CD4-positive, alpha-beta memory T cell (primary cell): ENCODE results near the gene MSX1. TPM values are rescaled to one million over a fixed set of nuclear protein-coding genes. Genes with fewer than 3 reads are reported as not detected.

ENCODE experiments used
- CTCF ChIA-PET: fragments of 350-600 bp; sonication (Branson Sonifier 250); formaldehyde crosslinking; loops from one replicate; lab custom pipeline; 2021; ENCODE audit warnings: inconsistent platforms; ENCODE audit not compliant: partially characterized antibody; lab: Charles Lee
- POLR2A ChIA-PET: fragments of 350-600 bp; sonication (Branson Sonifier 250); formaldehyde crosslinking; loops from one replicate; lab custom pipeline; 2021; ENCODE audit not compliant: partially characterized antibody; lab: Charles Lee
- DNase-seq, 5 donors: peaks; one replicate each; pipeline versions ENCODE4 v3.0.0 to v3.0.0-alpha.2; 2020 to 2022; ENCODE audit warnings: mixed read lengths in 1 of 5
- H3K27ac ChIP-seq: one replicate; pipeline ENCODE4 v1.7.0; 2013; ENCODE audit warnings: low read depth, low read length
- H3K27me3 ChIP-seq: 2 replicates; pipeline ENCODE4 v1.7.0; 2013; ENCODE audit warnings: mild to moderate bottlenecking, low read length, moderate library complexity; ENCODE audit not compliant: insufficient read depth
- H3K36me3 ChIP-seq: 2 replicates; pipeline ENCODE4 v1.7.0; 2013; ENCODE audit warnings: mild to moderate bottlenecking, low read length, moderate library complexity; ENCODE audit not compliant: insufficient read depth
- H3K4me1 ChIP-seq: 2 replicates; pipeline ENCODE4 v1.7.0; 2013; ENCODE audit warnings: mild to moderate bottlenecking, low read length, moderate library complexity; ENCODE audit not compliant: insufficient read depth
- H3K4me3 ChIP-seq, 2 donors: one replicate each; pipeline ENCODE4 v1.7.0; 2013; ENCODE audit warnings: low read length in 2 of 2, mild to moderate bottlenecking in 1 of 2
- H3K9me3 ChIP-seq, 2 donors: one replicate each; pipeline ENCODE4 v1.7.0; 2013; ENCODE audit warnings: low read length in 2 of 2, control low read depth in 1 of 2; ENCODE audit not compliant: control insufficient read depth in 1 of 2
- H3K27ac Mint-ChIP-seq, 7 donors: one replicate each; pipeline ENCODE4 v1.8.0; 2020 to 2021; ENCODE audit warnings: mixed read lengths in 7 of 7, mild to moderate bottlenecking in 6 of 7, inconsistent platforms in 3 of 7, moderate library complexity in 3 of 7
- H3K27me3 Mint-ChIP-seq, 2 donors: one replicate each; pipeline ENCODE4 v1.8.0; 2020 to 2021; ENCODE audit warnings: mixed read lengths in 2 of 2
- H3K36me3 Mint-ChIP-seq, 2 donors: one replicate each; pipeline ENCODE4 v1.8.0; 2020 to 2021; ENCODE audit warnings: mixed read lengths in 2 of 2, inconsistent platforms in 1 of 2, mild to moderate bottlenecking in 1 of 2
- H3K4me1 Mint-ChIP-seq, 4 donors: one replicate each; pipeline ENCODE4 v1.8.0; 2020 to 2021; ENCODE audit warnings: mixed read lengths in 4 of 4, mild to moderate bottlenecking in 1 of 4
- H3K4me3 Mint-ChIP-seq, 8 donors: one replicate each; pipeline ENCODE4 v1.8.0; 2020 to 2021; ENCODE audit warnings: mixed read lengths in 8 of 8, mild to moderate bottlenecking in 7 of 8, moderate library complexity in 6 of 8, inconsistent platforms in 3 of 8
- H3K9me3 Mint-ChIP-seq, 8 donors: one replicate each; pipeline ENCODE4 v1.8.0; 2020 to 2021; ENCODE audit warnings: mixed read lengths in 8 of 8, mild to moderate bottlenecking in 5 of 8, inconsistent platforms in 3 of 8, moderate library complexity in 1 of 8
- intact Hi-C: fragments of 100-400 bp; cut with micrococcal nuclease; formaldehyde crosslinking; loops from one replicate; pipeline ENCODE4 v1.15.1; 2023
- polyA plus RNA-seq, 2 donors: library from polyadenylated mRNA; unstranded; fragments of 300-500 nt; fragmentation: Illumina TruSeq; gene quantifications; one replicate each; pipeline ENCODE4 v1.2.3, GENCODE V29; 2021
- total RNA-seq, 2 experiments: library from RNA; stranded (reverse); gene quantifications; one replicate each; pipeline ENCODE4 v1.2.3, GENCODE V29; 2021

The MSX1 gene
- total and polyA plus RNA-seq, 4 experiments from 2014 or later, result not detected

- ChIA-PET CTCF (no interaction called here), POLR2A (no interaction called here)
- H3K4me3 ChIP-seq, result no peak overlapping the region
- no peak for DNase-seq
- H3K36me3 ChIP-seq, result no peaks in the 10 kb centered on the region
- peak overlapping the region in 1 of 7 donors; percentile 18 for H3K27ac Mint-ChIP-seq
- H3K9me3 Mint-ChIP-seq, result peaks cover 0 to 16% (median 8%) of the 10 kb centered on the region in 8 donors
- peaks cover 49% of the 10 kb centered on the region for H3K4me1 ChIP-seq
- intact Hi-C loops, result no loop called here
- no peaks in the 10 kb centered on the region for H3K9me3 ChIP-seq
- peaks cover 0 to 1% of the 10 kb centered on the region in 2 donors for H3K36me3 Mint-ChIP-seq
- H3K27me3 Mint-ChIP-seq, result peaks cover 45 to 61% of the 10 kb centered on the region in 2 donors
- H3K27ac ChIP-seq, result no peak overlapping the region
- H3K4me3 Mint-ChIP-seq, result peak overlapping the region; percentile 68 to 79 (median 74)
- peaks cover 61% of the 10 kb centered on the region for H3K27me3 ChIP-seq
- H3K4me1 Mint-ChIP-seq, result peaks cover 18 to 59% (median 40%) of the 10 kb centered on the region in 4 donors
These were observed 739 bp upstream of the MSX1 start for GRCh38 chr4:4858527-4859324.

DNA sequence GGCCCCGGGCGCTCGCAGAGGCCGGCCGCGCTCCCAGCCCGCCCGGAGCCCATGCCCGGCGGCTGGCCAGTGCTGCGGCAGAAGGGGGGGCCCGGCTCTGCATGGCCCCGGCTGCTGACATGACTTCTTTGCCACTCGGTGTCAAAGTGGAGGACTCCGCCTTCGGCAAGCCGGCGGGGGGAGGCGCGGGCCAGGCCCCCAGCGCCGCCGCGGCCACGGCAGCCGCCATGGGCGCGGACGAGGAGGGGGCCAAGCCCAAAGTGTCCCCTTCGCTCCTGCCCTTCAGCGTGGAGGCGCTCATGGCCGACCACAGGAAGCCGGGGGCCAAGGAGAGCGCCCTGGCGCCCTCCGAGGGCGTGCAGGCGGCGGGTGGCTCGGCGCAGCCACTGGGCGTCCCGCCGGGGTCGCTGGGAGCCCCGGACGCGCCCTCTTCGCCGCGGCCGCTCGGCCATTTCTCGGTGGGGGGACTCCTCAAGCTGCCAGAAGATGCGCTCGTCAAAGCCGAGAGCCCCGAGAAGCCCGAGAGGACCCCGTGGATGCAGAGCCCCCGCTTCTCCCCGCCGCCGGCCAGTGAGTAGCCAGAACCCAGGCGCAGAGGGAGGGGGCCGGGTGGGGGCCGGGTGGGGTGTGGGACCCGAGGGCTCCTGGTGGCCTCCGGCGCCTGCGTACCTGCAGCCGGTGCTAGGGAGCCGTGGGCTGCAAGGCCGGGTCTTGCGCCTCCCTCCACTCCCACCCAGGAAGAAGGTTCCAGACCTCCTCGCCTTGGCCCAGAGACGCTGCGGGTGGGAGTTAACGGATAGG, 534 bp downstream of the MSX1 start:
- POLR2A ChIA-PET, result no interaction called here
- peak overlapping the region; percentile 6 to 50 for H3K4me3 ChIP-seq
- intact Hi-C loops, result no loop called here
- no peak overlapping the region for H3K27ac ChIP-seq
- H3K27me3 ChIP-seq, result peaks cover 64% of the 10 kb centered on the region
- DNase-seq, result no peak
- H3K4me1 ChIP-seq, result peaks cover 47% of the 10 kb centered on the region
- H3K36me3 ChIP-seq, result no peaks in the 10 kb centered on the region
- Mint-ChIP-seq H3K9me3 (peaks cover 0 to 16% (median 7%) of the 10 kb centered on the region in 8 donors), H3K27ac (peak overlapping the region in 1 of 7 donors; percentile 6), H3K4me3 (peak overlapping the region; percentile 81 to 94 (median 88)), H3K27me3 (peaks cover 54 to 68% of the 10 kb centered on the region in 2 donors), H3K4me1 (peaks cover 17 to 54% (median 39%) of the 10 kb centered on the region in 4 donors), H3K36me3 (peaks cover 0 to 1% of the 10 kb centered on the region in 2 donors)
- H3K9me3 ChIP-seq, result no peaks in the 10 kb centered on the region
- CTCF ChIA-PET, result no interaction called here

DNA sequence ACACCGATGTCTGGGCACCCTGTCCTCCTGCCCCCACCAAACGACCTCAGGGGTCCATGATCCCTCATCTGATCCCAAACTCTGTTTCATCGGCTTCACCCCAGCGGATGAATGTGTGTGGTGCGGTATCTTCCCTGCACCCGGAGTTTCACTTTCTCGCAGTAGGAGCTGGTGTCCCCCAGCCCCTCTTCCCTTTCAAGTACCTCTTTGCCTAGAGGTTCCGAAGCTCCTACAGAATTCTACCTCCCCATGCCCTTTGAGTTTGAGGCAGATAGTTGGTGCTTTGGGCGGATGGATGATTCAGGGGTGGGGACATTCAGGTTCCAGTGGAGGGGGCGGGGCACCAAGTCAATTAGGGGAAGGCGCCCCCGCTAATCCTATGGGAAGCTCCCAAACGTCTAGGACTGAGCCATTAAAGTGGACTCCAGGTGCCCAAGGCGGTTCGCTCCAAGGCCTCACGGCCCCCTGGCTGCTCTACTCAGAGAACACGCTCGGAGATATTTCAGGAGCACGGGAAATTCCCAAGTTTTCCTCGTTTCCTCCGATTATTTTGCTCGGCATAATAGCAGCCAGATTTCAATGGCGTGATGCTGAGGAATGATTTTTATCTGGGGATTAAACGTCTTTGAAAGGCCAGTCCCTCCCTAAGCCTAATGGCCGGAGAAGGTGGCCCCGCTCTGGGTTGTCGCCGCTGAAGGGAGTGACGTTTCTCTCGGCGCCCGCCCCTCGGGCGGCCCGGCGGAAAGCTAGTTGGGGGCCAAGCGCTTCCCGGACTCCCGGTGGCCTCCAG, 1.3 kb downstream of the MSX1 start:
- intact Hi-C loops, result no loop called here

DNA sequence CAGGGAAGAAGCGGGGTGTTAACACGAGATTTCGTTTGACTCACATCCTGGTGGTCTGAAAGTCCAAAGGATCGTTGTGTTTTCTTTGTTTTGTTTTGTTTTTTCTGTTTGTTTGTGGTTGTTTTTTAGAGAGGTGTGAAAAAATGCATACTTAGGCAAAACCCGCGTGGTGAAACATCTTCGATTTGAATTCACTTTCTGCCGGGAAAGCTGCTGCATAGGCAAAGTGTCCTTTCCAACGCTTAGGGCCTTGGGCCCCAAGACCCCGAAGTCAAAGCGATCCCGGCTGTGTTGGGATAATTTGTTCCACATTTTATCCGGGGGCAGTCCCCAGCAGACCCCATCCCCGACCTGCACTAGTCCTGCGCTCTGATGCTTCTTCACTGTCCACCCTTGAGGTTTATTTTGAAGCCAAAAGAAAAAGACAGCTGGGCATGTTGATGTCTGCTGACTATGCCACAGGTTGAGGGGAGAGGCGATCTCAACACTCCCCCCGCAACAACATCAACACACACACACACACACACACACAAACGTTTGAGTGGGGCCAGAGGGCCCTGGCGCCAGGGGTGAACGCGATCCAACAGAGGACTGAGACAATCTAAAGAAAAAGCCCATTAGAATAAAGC, 2.0 kb downstream of the MSX1 start:
- Histone ChIP-seq H3K9me3 (no peaks in the 10 kb centered on the region), H3K27ac (no peak overlapping the region), H3K27me3 (peaks cover 57% of the 10 kb centered on the region), H3K4me3 (no peak overlapping the region), H3K4me1 (peaks cover 35% of the 10 kb centered on the region), H3K36me3 (no peaks in the 10 kb centered on the region)
- Mint-ChIP-seq H3K4me1 (peaks cover 16 to 50% (median 35%) of the 10 kb centered on the region in 4 donors), H3K27me3 (peaks cover 56 to 66% of the 10 kb centered on the region in 2 donors), H3K9me3 (peaks cover 0 to 14% (median 7%) of the 10 kb centered on the region in 8 donors), H3K36me3 (peaks cover 0 to under 1% of the 10 kb centered on the region in 2 donors), H3K4me3 (peak overlapping the region in 7 of 8 donors; percentile 33 to 94 (median 88)), H3K27ac (peak overlapping the region in 1 of 7 donors; percentile 13)
- CTCF ChIA-PET, result no interaction called here
- no peak for DNase-seq
- intact Hi-C loops, result no loop called here
- POLR2A ChIA-PET, result no interaction called here

More for the DNA sequence above, 1.3 kb downstream of the MSX1 start:
- POLR2A ChIA-PET, result no interaction called here
- Mint-ChIP-seq H3K36me3 (peaks cover 0 to 1% of the 10 kb centered on the region in 2 donors), H3K4me1 (peaks cover 17 to 51% (median 37%) of the 10 kb centered on the region in 4 donors), H3K4me3 (peak overlapping the region; percentile 81 to 94 (median 88)), H3K27ac (peak overlapping the region in 1 of 7 donors; percentile 6), H3K27me3 (peaks cover 56 to 66% of the 10 kb centered on the region in 2 donors), H3K9me3 (peaks cover 0 to 16% (median 7%) of the 10 kb centered on the region in 8 donors)
- Histone ChIP-seq H3K27ac (no peak overlapping the region), H3K27me3 (peaks cover 57% of the 10 kb centered on the region), H3K36me3 (no peaks in the 10 kb centered on the region), H3K9me3 (no peaks in the 10 kb centered on the region), H3K4me3 (peak overlapping the region; percentile 6 to 50), H3K4me1 (peaks cover 39% of the 10 kb centered on the region)
- no peak for DNase-seq
- CTCF ChIA-PET, result no interaction called here

DNA sequence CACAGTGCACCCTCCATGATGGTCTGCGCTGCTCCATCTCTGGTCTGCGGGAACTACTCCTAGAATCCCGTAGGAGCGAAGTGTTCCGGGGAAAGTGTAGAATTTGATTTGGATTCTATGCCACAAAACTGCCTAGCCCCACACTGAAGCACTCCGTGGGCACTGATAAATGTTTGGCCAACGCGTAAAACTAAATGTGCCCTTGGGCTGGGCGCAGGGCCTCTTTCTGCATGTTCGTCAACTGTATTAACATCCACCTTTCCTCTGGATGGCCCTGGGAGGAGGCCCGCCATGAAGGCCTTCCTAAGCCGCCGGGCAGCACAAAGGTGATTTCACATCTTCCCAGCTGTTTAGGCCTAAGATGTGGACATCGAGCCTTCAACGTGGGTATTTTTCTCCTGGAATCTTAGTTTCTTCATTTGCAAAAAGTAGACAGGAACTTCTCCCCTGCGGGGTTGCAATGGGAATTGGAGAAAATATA, 2.6 kb downstream of the MSX1 start:
- no peak for DNase-seq
- Histone ChIP-seq H3K9me3 (no peaks in the 10 kb centered on the region), H3K27ac (no peak overlapping the region), H3K4me1 (peaks cover 36% of the 10 kb centered on the region), H3K4me3 (no peak overlapping the region), H3K27me3 (peaks cover 56% of the 10 kb centered on the region), H3K36me3 (no peaks in the 10 kb centered on the region)
- peaks cover 14 to 49% (median 33%) of the 10 kb centered on the region in 4 donors for H3K4me1 Mint-ChIP-seq
- H3K36me3 Mint-ChIP-seq, result no peaks in the 10 kb centered on the region
- peak overlapping the region in 7 of 8 donors; percentile 8 to 94 (median 32) for H3K4me3 Mint-ChIP-seq
- intact Hi-C loops, result no loop called here
- POLR2A ChIA-PET, result no interaction called here
- H3K27ac Mint-ChIP-seq, result peak overlapping the region in 1 of 7 donors; percentile 13
- peaks cover 56 to 68% of the 10 kb centered on the region in 2 donors for H3K27me3 Mint-ChIP-seq
- H3K9me3 Mint-ChIP-seq, result peaks cover 0 to 12% (median 5%) of the 10 kb centered on the region in 8 donors
- CTCF ChIA-PET, result no interaction called here

DNA sequence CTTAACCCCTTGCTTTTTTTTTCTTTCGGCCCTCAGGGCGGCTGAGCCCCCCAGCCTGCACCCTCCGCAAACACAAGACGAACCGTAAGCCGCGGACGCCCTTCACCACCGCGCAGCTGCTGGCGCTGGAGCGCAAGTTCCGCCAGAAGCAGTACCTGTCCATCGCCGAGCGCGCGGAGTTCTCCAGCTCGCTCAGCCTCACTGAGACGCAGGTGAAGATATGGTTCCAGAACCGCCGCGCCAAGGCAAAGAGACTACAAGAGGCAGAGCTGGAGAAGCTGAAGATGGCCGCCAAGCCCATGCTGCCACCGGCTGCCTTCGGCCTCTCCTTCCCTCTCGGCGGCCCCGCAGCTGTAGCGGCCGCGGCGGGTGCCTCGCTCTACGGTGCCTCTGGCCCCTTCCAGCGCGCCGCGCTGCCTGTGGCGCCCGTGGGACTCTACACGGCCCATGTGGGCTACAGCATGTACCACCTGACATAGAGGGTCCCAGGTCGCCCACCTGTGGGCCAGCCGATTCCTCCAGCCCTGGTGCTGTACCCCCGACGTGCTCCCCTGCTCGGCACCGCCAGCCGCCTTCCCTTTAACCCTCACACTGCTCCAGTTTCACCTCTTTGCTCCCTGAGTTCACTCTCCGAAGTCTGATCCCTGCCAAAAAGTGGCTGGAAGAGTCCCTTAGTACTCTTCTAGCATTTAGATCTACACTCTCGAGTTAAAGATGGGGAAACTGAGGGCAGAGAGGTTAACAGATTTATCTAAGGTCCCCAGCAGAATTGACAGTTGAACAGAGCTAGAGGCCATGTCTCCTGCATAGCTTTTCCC, 3.4 kb downstream of the MSX1 start:
- H3K4me3 Mint-ChIP-seq, result peak overlapping the region in 4 of 8 donors; percentile 31 to 81 (median 45)
- H3K36me3 Mint-ChIP-seq, result no peaks in the 10 kb centered on the region
- no peak overlapping the region for H3K27ac Mint-ChIP-seq
- Histone ChIP-seq H3K4me3 (no peak overlapping the region), H3K27me3 (peaks cover 48% of the 10 kb centered on the region), H3K9me3 (no peaks in the 10 kb centered on the region), H3K4me1 (peaks cover 30% of the 10 kb centered on the region), H3K36me3 (no peaks in the 10 kb centered on the region), H3K27ac (no peak overlapping the region)
- DNase-seq, result no peak
- peaks cover 53 to 62% of the 10 kb centered on the region in 2 donors for H3K27me3 Mint-ChIP-seq
- H3K4me1 Mint-ChIP-seq, result peaks cover 11 to 44% (median 29%) of the 10 kb centered on the region in 4 donors
- POLR2A ChIA-PET, result no interaction called here
- intact Hi-C loops, result no loop called here
- H3K9me3 Mint-ChIP-seq, result peaks cover 0 to 11% (median 3%) of the 10 kb centered on the region in 8 donors
- CTCF ChIA-PET, result interaction anchor here (0.6 kb wide), 1 partner anchor 925 kb away, joined by 3 read pairs; no protein-coding TSS in a partner anchor
